PC-9 (cell line): ENCODE data around the gene FFAR2. TPM values are rescaled to one million over a fixed set of nuclear protein-coding genes. Genes with fewer than 3 reads are reported as not detected.
A peak's percentile ranks its signal among the peaks of the same experiment; 100 is the strongest.

ENCODE experiments used
- BruUV-seq: library from RNA; stranded (reverse); fragments of 400-500 nt; replicated peaks from 2 replicates; lab custom pipeline; 2021; lab: Mats Ljungman, UMichigan
- CTCF ChIA-PET: fragments of 300-600 bp; sonication (Branson Sonifier 250); formaldehyde crosslinking; loops from one replicate; lab custom pipeline; 2022; ENCODE audit warnings: antibody characterized with exemption; lab: Charles Lee
- POLR2A ChIA-PET: fragments of 300-600 bp; sonication (Branson Sonifier 250); formaldehyde crosslinking; loops from one replicate; lab custom pipeline; 2022; ENCODE audit warnings: antibody characterized with exemption; ENCODE audit not compliant: unreplicated experiment; lab: Charles Lee
- DNase-seq, 2 experiments: peaks; one replicate each; pipeline versions ENCODE4 v3.0.0 to v3.0.0-alpha.2; 2015 to 2022; ENCODE audit warnings: mixed read lengths in 1 of 2
- H2AFZ ChIP-seq: fragments of 200-600 bp; sonication (generic); 2 replicates; pipeline ENCODE4 v1.8.1; 2017; ENCODE audit warnings: antibody characterized with exemption
- H3F3A ChIP-seq: fragments of 200-600 bp; sonication (generic); 2 replicates; pipeline ENCODE4 v1.8.1; 2017; ENCODE audit warnings: antibody characterized with exemption, mild to moderate bottlenecking, low read depth; ENCODE audit not compliant: insufficient read depth
- H3K27ac ChIP-seq: fragments of 200-600 bp; sonication (generic); 2 replicates; pipeline ENCODE4 v1.6.1; 2016; ENCODE audit warnings: mixed run types
- H3K27me3 ChIP-seq: fragments of 200-600 bp; sonication (generic); 2 replicates; pipeline ENCODE4 v1.6.1; 2016; ENCODE audit warnings: low read depth, mixed run types; ENCODE audit not compliant: insufficient read depth
- H3K36me3 ChIP-seq: fragments of 200-600 bp; sonication (generic); 2 replicates; pipeline ENCODE4 v1.6.1; 2016; ENCODE audit warnings: low read depth, mixed run types
- H3K4me1 ChIP-seq: fragments of 200-600 bp; sonication (generic); replicated peaks from 2 replicates; pipeline ENCODE4 v1.6.1; 2016; ENCODE audit warnings: mixed run types; ENCODE audit not compliant: insufficient read depth
- H3K4me2 ChIP-seq: fragments of 200-600 bp; sonication (generic); 2 replicates; pipeline ENCODE4 v1.6.1; 2017; ENCODE audit warnings: mixed run types
- H3K4me3 ChIP-seq: fragments of 200-600 bp; sonication (generic); 2 replicates; pipeline ENCODE4 v1.6.1; 2016; ENCODE audit warnings: mixed run types
- H3K79me2 ChIP-seq: fragments of 200-600 bp; sonication (generic); 2 replicates; pipeline ENCODE4 v1.6.1; 2017; ENCODE audit warnings: low read depth, mixed run types
- H3K9me2 ChIP-seq: fragments of 200-600 bp; sonication (generic); 2 replicates; pipeline ENCODE4 v1.8.1; 2017; ENCODE audit warnings: mild to moderate bottlenecking; ENCODE audit not compliant: insufficient read depth
- H3K9me3 ChIP-seq: fragments of 200-600 bp; sonication (generic); 2 replicates; pipeline ENCODE4 v1.8.1; 2016; ENCODE audit warnings: low read depth; ENCODE audit not compliant: insufficient read depth
- H4K20me1 ChIP-seq: fragments of 200-600 bp; sonication (generic); 2 replicates; pipeline ENCODE4 v1.8.1; 2017; ENCODE audit not compliant: insufficient read depth
- CTCF ChIP-seq: fragments of 200-600 bp; sonication (generic); conservative IDR thresholded peaks from 2 replicates; pipeline ENCODE4 v1.6.1; 2017; ENCODE audit warnings: mixed run types, antibody characterized with exemption, mild to moderate bottlenecking, moderate library complexity
- EZH2 ChIP-seq: fragments of 200-600 bp; sonication (generic); IDR thresholded peaks from 2 replicates; pipeline ENCODE4 v1.8.0; 2017; ENCODE audit warnings: antibody characterized with exemption, low read depth
- intact Hi-C: fragments of 100-400 bp; cut with micrococcal nuclease; formaldehyde crosslinking; loops from one replicate; pipeline ENCODE4 v1.10.0; 2022; ENCODE audit not compliant: unreplicated experiment
- total RNA-seq: library from RNA; stranded (reverse); gene quantifications from 2 replicates; pipeline ENCODE4 v1.2.3, GENCODE V29; 2021

Gene FFAR2
- total RNA-seq, 1 experiment from 2014 or later, result not detected

- H2AFZ ChIP-seq, result no peak overlapping the region
- no peaks in the 10 kb centered on the region for H3K36me3 ChIP-seq
- no peaks in the 10 kb centered on the region for H3K9me3 ChIP-seq
- H3K79me2 ChIP-seq, result no peaks in the 10 kb centered on the region
- intact Hi-C loops, result no loop called here
- H3K4me2 ChIP-seq, result no peak overlapping the region
- ChIA-PET POLR2A (interaction anchor here (0.6 kb wide), 1 partner anchor 93 kb away, joined by 5 read pairs; no protein-coding TSS in a partner anchor), CTCF (interaction anchor here (0.6 kb wide), 1 partner anchor 140 kb away, joined by 3 read pairs; no protein-coding TSS in a partner anchor)
- DNase-seq, result no peak
- H3K27me3 ChIP-seq, result peaks cover 23% of the 10 kb centered on the region
- H3F3A ChIP-seq, result 0 out of 2 replicates have a peak, but pooled peaks cover 6% of the 10 kb centered on the region
- no TSS peak for BruUV-seq
- no peak for TF ChIP-seq EZH2
- no peak for TF ChIP-seq CTCF
- no peaks in the 10 kb centered on the region for H3K9me2 ChIP-seq
- H3K4me3 ChIP-seq, result no peak overlapping the region
- no peak overlapping the region for H3K27ac ChIP-seq
- no peaks in the 10 kb centered on the region; the same call in 1 of the 2 replicates for H4K20me1 ChIP-seq
- peaks cover 10% of the 10 kb centered on the region for H3K4me1 ChIP-seq
Measured at GRCh38 chr19:35493971-35494370, 45.9 kb downstream of the FFAR2 start.

GRCh38 chr19:35495107-35496064 lies 47.3 kb downstream of the FFAR2 start:
- no peaks in the 10 kb centered on the region for H3K9me3 ChIP-seq
- H3K27ac ChIP-seq, result no peak overlapping the region
- peak overlapping the region; percentile 72 for H3K4me2 ChIP-seq
- no peaks in the 10 kb centered on the region for H3K36me3 ChIP-seq
- POLR2A ChIA-PET, result interaction anchor here (0.6 kb wide), 1 partner anchor 110 kb away, joined by 3 read pairs; no protein-coding TSS in a partner anchor
- H3F3A ChIP-seq, result 0 out of 2 replicates have a peak, but pooled peaks cover 6% of the 10 kb centered on the region
- no peak for TF ChIP-seq EZH2
- peak; percentile 97 for TF ChIP-seq CTCF
- H3K27me3 ChIP-seq, result peaks cover 9% of the 10 kb centered on the region; the same call in 1 of the 2 replicates
- H3K9me2 ChIP-seq, result no peaks in the 10 kb centered on the region
- peak; percentile 53 to 64 for DNase-seq
- H4K20me1 ChIP-seq, result no peaks in the 10 kb centered on the region; the same call in 1 of the 2 replicates
- H3K79me2 ChIP-seq, result no peaks in the 10 kb centered on the region
- BruUV-seq, result no TSS peak
- intact Hi-C loops, result loop anchor here (1.0 kb wide), 1 partner anchor 143 kb away; no protein-coding TSS in a partner anchor
- no peak overlapping the region for H2AFZ ChIP-seq
- CTCF ChIA-PET, result interaction anchor here (0.7 to 1.3 kb wide), 4 partner anchors 14 to 189 kb away, joined by 3 to 5 read pairs (median 3); no protein-coding TSS in a partner anchor
- H3K4me1 ChIP-seq, result peaks cover 10% of the 10 kb centered on the region
- no peak overlapping the region; the same call in 1 of the 2 replicates for H3K4me3 ChIP-seq

DNA sequence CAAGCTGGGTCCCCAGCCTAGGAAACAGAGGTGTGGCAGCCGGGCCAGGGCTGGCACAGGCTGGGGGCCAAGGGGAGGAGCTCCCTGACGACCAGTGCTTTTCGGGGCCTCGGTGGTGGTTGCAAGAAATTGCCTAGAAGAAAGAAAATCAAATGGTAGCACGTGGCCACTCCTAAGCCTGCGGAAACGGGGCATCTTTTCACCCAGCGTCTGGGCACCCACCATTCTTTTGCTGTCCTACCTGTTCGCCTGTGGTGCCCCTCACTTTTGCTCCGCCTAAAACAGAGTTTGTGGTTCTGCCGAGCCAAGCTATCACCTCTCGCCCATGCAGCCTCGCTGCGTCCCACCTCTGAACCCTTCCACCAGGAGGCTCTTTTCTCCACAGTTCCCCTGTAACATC lies 49.3 kb downstream of the FFAR2 start:
- BruUV-seq, result no TSS peak
- H3K4me2 ChIP-seq, result no peak overlapping the region
- CTCF ChIA-PET, result no interaction called here
- no peaks in the 10 kb centered on the region for H3K9me3 ChIP-seq
- no peaks in the 10 kb centered on the region for H3K79me2 ChIP-seq
- no peaks in the 10 kb centered on the region; the same call in 1 of the 2 replicates for H4K20me1 ChIP-seq
- H2AFZ ChIP-seq, result no peak overlapping the region
- TF ChIP-seq CTCF (no peak), EZH2 (no peak)
- no peaks in the 10 kb centered on the region for H3K36me3 ChIP-seq
- DNase-seq, result no peak
- H3K9me2 ChIP-seq, result no peaks in the 10 kb centered on the region
- H3F3A ChIP-seq, result peaks cover 6% of the 10 kb centered on the region; the same call in 1 of the 2 replicates
- no peak overlapping the region for H3K27ac ChIP-seq
- intact Hi-C loops, result no loop called here
- H3K4me1 ChIP-seq, result no peaks in the 10 kb centered on the region
- no peaks in the 10 kb centered on the region for H3K27me3 ChIP-seq
- no peak overlapping the region for H3K4me3 ChIP-seq
- POLR2A ChIA-PET, result interaction anchor here (1.0 kb wide), 1 partner anchor 13 kb away, joined by 4 read pairs; no protein-coding TSS in a partner anchor
